HUES64 (cell line): ENCODE results near the gene AICDA.

Source experiments
- H3K27ac ChIP-seq: 2 replicates; pipeline ENCODE4 v1.7.0; 2013; ENCODE audit warnings: low read depth, low read length, inconsistent platforms
- H3K27me3 ChIP-seq: 2 replicates; pipeline ENCODE4 v1.6.1; 2013; ENCODE audit warnings: mild to moderate bottlenecking, low read length; ENCODE audit not compliant: insufficient read depth
- H3K36me3 ChIP-seq: 2 replicates; pipeline ENCODE4 v1.6.1; 2013; ENCODE audit warnings: mild to moderate bottlenecking, low read length; ENCODE audit not compliant: insufficient read depth
- H3K4me1 ChIP-seq: 2 replicates; pipeline ENCODE4 v1.6.1; 2013; ENCODE audit warnings: mild to moderate bottlenecking, low read length, moderate library complexity; ENCODE audit not compliant: insufficient read depth
- H3K4me3 ChIP-seq: 2 replicates; pipeline ENCODE4 v1.5.1; 2013; ENCODE audit warnings: mild to moderate bottlenecking, low read length, moderate library complexity
- H3K9ac ChIP-seq: 2 replicates; pipeline ENCODE4 v1.6.1; 2013; ENCODE audit warnings: mild to moderate bottlenecking, low read depth, low read length
- H3K9me3 ChIP-seq: 2 replicates; pipeline ENCODE4 v1.6.1; 2013; ENCODE audit warnings: low read depth, low read length; ENCODE audit not compliant: insufficient read depth
- WGBS: fragments of 150-250, 120-280 bp; methylation state at CpG from one replicate; pipeline ENCODE4 v1.1.7; 2013; ENCODE audit warnings: missing lambda C conversion rate; 5-methylcytosine and 5-hydroxymethylcytosine counted together

Gene AICDA

GRCh38 chr12:8556531-8557097 is 56.0 kb downstream of the AICDA start:
- H3K4me1 ChIP-seq = no peaks in the 10 kb centered on the region
- H3K9ac ChIP-seq = no peak overlapping the region
- no peaks in the 10 kb centered on the region for H3K36me3 ChIP-seq
- H3K27me3 ChIP-seq = no peaks in the 10 kb centered on the region
- 0 out of 2 replicates have a peak, but pooled peaks cover 4% of the 10 kb centered on the region for H3K9me3 ChIP-seq
- no peak overlapping the region for H3K4me3 ChIP-seq
- H3K27ac ChIP-seq = no peak overlapping the region
- 95% methylated on average over 2 of the region's 2 CpGs for WGBS

GRCh38 chr12:8554451-8555195 is 58.0 kb downstream of the AICDA start:
- Histone ChIP-seq H3K4me1 (no peaks in the 10 kb centered on the region), H3K9ac (no peak overlapping the region), H3K36me3 (no peaks in the 10 kb centered on the region), H3K27ac (peak overlapping the region; percentile 24; the same call in 1 of the 2 replicates), H3K27me3 (no peaks in the 10 kb centered on the region), H3K9me3 (no peaks in the 10 kb centered on the region), H3K4me3 (no peak overlapping the region)
- 90% methylated on average over 5 of the region's 5 CpGs for WGBS

- 85% methylated on average over 4 of the region's 6 CpGs for WGBS
- H3K27ac ChIP-seq = no peak overlapping the region
- no peaks in the 10 kb centered on the region for H3K36me3 ChIP-seq
- H3K9me3 ChIP-seq = no peaks in the 10 kb centered on the region
- no peaks in the 10 kb centered on the region for H3K4me1 ChIP-seq
- no peaks in the 10 kb centered on the region for H3K27me3 ChIP-seq
- no peak overlapping the region for H3K4me3 ChIP-seq
- no peak overlapping the region for H3K9ac ChIP-seq
These were observed 59.5 kb downstream of the AICDA start for GRCh38 chr12:8553088-8553627.
